ENCODE data around the gene DDX6. TPM values are rescaled to one million over a fixed set of nuclear protein-coding genes. Genes with fewer than 3 reads are reported as not detected.

Gene DDX6
- polyA plus RNA-seq, 1 experiment: 81.8 TPM

DNA sequence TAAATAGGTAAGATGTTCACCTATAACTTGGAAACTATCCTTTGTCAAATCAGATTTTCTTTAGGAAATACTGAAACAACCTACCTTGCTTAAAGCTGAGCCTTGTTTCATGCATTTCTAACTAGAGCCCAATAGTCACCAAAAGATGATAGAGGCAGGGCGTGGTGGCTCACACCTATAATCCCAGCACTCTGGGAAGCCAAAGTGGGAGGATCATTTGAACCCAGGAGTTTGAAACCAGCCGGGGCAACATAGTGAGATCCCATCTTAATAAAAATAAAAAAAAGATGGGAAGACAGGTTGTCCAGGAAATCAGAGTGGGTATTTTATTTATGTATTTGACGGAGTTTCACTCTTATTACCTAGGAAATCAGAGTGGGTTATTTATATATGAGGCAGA, 38.3 kb downstream of the DDX6 start:
- Histone ChIP-seq H3K4me3 (ENCODE audit: low read depth, low read length) (no peak overlapping the region), H3K9me3 (ENCODE audit: control insufficient read depth, insufficient read depth, low read length) (no peaks in the 10 kb centered on the region), H3K27me3 (ENCODE audit: control insufficient read depth, insufficient read depth, low read length) (no peaks in the 10 kb centered on the region), H3K27ac (ENCODE audit: low read depth, low read length) (no peak overlapping the region)
- DNase-seq (ENCODE audit: low read depth, low spot score): no peak
- ChIA-PET CTCF (no interaction called here), POLR2A (no interaction called here)
- TF ChIP-seq, protein P1, sequence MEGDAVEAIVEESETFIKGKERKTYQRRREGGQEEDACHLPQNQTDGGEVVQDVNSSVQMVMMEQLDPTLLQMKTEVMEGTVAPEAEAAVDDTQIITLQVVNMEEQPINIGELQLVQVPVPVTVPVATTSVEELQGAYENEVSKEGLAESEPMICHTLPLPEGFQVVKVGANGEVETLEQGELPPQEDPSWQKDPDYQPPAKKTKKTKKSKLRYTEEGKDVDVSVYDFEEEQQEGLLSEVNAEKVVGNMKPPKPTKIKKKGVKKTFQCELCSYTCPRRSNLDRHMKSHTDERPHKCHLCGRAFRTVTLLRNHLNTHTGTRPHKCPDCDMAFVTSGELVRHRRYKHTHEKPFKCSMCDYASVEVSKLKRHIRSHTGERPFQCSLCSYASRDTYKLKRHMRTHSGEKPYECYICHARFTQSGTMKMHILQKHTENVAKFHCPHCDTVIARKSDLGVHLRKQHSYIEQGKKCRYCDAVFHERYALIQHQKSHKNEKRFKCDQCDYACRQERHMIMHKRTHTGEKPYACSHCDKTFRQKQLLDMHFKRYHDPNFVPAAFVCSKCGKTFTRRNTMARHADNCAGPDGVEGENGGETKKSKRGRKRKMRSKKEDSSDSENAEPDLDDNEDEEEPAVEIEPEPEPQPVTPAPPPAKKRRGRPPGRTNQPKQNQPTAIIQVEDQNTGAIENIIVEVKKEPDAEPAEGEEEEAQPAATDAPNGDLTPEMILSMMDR (IDR thresholded peaks at IDR 0.05; ENCODE audit: low read depth, low read length): no peak

DNA sequence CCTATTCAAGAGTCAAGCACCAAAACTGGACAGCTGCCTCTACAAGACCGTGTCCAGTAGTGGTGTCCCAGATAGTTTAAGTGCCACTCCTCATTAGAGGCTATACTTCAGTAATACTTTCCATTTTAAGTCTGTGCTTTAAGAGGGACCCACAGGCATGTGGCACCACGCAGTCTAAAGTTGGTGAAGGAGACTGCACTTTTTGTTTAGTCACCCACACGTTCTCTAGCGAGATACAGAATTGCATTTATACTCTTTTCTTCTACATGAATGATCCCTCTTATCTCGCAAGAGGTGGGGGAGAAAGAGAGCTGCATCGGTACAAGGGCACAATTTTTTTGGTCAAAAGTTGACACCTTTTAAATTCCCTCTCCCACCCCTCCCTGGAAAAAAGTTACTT, 41.5 kb downstream of the DDX6 start:
- DNase-seq (ENCODE audit: low read depth, low spot score): no peak
- no peaks in the 10 kb centered on the region for H3K27me3 ChIP-seq (ENCODE audit: control insufficient read depth, insufficient read depth, low read length)
- no peak overlapping the region for H3K27ac ChIP-seq (ENCODE audit: low read depth, low read length)
- TF ChIP-seq, protein P1 (IDR thresholded peaks at IDR 0.05; ENCODE audit: low read depth, low read length): no peak
- H3K9me3 ChIP-seq (ENCODE audit: control insufficient read depth, insufficient read depth, low read length): no peaks in the 10 kb centered on the region
- H3K4me3 ChIP-seq (ENCODE audit: low read depth, low read length): no peak overlapping the region
- ChIA-PET CTCF (interaction anchor here (0.6 to 1.2 kb wide), 3 partner anchors 60 to 181 kb away, joined by 3 to 9 read pairs (median 3); no protein-coding TSS in a partner anchor), POLR2A (no interaction called here)

DNA sequence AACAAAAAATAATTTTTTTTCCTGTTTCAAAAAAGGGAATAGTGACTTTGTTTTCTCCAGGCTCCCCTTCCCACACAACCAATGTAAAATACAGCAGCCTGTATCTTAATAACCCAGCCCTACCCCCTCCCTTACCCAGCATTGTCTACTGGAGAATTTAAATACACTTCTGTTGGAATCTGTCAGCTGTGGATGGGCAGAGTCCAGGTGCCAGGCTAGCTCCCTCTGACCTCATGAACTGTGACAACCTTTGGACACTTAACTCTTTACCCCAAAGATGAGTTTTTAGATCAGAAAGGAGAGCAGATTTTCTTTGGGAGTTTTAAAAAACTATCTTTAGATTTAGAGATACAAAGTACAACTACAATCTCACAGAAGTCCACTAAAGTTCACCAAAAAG, 42.9 kb downstream of the DDX6 start:
- H3K27ac ChIP-seq (ENCODE audit: low read depth, low read length): no peak overlapping the region
- no peak overlapping the region for H3K4me3 ChIP-seq (ENCODE audit: low read depth, low read length)
- no peak for DNase-seq (ENCODE audit: low read depth, low spot score)
- CTCF ChIA-PET: no interaction called here
- H3K27me3 ChIP-seq (ENCODE audit: control insufficient read depth, insufficient read depth, low read length): no peaks in the 10 kb centered on the region
- TF ChIP-seq, protein P1 (IDR thresholded peaks at IDR 0.05; ENCODE audit: low read depth, low read length): no peak
- POLR2A ChIA-PET: no interaction called here
- H3K9me3 ChIP-seq (ENCODE audit: control insufficient read depth, insufficient read depth, low read length): no peaks in the 10 kb centered on the region

DNA sequence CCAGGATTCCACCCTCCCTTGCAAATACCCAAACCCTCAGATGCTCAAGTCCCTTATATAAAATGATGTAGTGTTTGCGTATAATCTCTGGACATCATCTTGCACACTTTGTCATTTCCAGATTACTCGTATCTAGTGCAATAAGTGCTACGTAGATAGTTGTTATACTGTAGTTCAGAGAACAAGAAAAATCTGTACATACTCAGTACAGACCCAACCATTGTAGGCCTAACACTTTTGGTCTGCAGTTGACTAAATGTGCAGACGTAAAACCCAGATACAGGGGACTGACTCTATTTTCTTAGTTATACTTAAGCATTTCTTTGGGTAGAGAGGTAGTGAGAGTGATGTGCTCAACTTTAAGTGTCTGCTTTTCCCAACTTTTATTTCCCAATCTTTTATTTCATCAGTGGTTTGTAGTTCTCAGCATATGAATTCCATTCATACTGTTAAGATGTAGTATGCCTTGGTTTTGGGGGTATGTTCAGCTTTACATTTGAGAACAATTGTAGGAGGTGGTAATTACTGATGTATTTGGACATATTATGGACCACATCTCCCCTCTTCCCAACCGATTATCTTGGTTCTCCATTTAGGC, 43.9 kb downstream of the DDX6 start:
- TF ChIP-seq, protein P1 (IDR thresholded peaks at IDR 0.05; ENCODE audit: low read depth, low read length): no peak
- ChIA-PET CTCF (no interaction called here), POLR2A (interaction anchor here (0.6 kb wide), 3 partner anchors 41 to 179 kb away, joined by 3 to 4 read pairs (median 3); partner anchors contain the start of gene BCL9L)
- DNase-seq (ENCODE audit: low read depth, low spot score): no peak
- Histone ChIP-seq H3K9me3 (ENCODE audit: control insufficient read depth, insufficient read depth, low read length) (no peaks in the 10 kb centered on the region), H3K27me3 (ENCODE audit: control insufficient read depth, insufficient read depth, low read length) (no peaks in the 10 kb centered on the region), H3K4me3 (ENCODE audit: low read depth, low read length) (no peak overlapping the region), H3K27ac (ENCODE audit: low read depth, low read length) (no peak overlapping the region)

DNA sequence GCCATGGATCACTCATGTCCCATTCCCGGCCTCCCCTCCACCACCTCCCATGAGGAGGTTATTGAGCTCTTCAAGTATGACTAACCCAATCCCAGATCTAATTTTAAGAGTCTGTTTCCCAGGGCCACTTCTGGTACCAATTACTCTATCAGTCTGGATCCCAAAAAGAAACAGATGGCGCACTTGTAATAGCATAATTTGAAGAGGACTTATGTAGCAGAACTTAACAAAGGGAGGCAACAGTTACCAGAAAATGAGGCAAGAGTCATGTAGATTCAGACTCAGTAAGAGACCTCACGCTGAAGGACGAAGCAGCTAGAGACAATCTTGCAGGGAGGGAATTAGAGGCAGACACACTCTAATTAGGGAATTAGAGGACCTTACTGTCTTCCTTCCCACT, 46.9 kb downstream of the DDX6 start:
- POLR2A ChIA-PET: interaction anchor here (0.7 kb wide), 1 partner anchor 7 kb away, joined by 3 read pairs; no protein-coding TSS in a partner anchor
- CTCF ChIA-PET: no interaction called here
- no peak overlapping the region for H3K27ac ChIP-seq (ENCODE audit: low read depth, low read length)

More for the DNA sequence above, 46.9 kb downstream of the DDX6 start:
- H3K9me3 ChIP-seq (ENCODE audit: control insufficient read depth, insufficient read depth, low read length): no peaks in the 10 kb centered on the region
- DNase-seq (ENCODE audit: low read depth, low spot score): no peak
- H3K27me3 ChIP-seq (ENCODE audit: control insufficient read depth, insufficient read depth, low read length): no peaks in the 10 kb centered on the region
- TF ChIP-seq, protein P1 (IDR thresholded peaks at IDR 0.05; ENCODE audit: low read depth, low read length): no peak
- no peak overlapping the region for H3K4me3 ChIP-seq (ENCODE audit: low read depth, low read length)
